Activated CD8-positive, alpha-beta memory T cell treated with anti-CD3 and anti-CD28 coated beads for 48 hours (primary cell): ENCODE data around the gene LEAP2.

Experiments used
- DNase-seq, 3 experiments: peaks; one replicate each; pipeline ENCODE4 v3.0.0-alpha.2; 2020; ENCODE audit warnings: low read depth in 2 of 3, low spot score in 2 of 3

Gene LEAP2

DNA sequence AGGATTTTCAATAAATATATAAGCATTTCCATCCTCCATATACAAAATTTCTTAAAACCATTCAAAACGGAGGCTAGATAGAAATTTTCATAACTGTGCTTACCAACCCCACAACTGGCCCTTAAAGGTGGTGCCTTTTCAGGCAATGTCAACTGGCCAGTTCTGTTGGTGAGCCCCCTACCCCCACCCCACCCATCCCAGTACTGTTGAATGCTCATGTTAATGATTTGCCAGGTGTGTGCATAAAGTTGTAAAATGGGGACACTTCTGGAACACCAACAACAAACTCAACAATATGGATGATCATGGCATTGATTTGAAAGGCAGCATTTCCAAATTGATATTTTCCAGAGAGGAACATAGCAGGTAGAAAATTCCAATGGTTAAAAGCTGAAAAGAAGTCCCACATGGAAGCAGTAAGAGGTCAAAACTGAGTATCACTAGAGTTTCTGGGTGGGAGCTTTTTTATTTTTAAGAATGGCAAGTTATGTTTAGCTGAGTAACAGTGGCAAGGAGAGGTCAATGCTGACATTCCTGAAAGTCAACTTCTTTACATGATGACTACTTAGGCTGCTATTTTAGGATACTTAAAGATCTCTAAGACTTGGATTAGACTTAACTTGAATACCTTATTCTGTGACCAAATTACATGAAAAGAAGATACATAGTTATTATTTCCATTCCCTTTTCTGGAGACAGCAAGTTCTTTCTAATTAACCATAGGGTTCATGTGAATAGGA is 2.7 kb downstream of the LEAP2 start:
- DNase-seq = no peak

DNA sequence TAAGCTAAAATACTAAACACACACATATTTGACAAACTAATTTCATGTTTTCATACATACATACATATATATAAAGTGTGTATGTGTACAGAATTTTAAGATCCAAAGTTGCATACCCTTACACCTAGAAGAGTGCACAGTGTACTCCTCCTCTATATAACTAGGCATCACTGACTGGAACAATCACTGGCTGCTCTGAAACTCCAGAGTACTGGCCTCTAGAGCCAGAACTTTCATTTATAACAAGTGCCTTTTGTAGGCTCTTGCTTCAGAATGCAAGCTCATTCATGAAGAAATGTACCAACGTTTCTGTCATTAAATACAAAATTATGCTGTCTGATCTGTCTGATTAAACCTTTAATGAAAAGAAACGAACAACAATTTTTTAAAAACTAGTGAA is 4.0 kb downstream of the LEAP2 start:
- no peak for DNase-seq

DNA sequence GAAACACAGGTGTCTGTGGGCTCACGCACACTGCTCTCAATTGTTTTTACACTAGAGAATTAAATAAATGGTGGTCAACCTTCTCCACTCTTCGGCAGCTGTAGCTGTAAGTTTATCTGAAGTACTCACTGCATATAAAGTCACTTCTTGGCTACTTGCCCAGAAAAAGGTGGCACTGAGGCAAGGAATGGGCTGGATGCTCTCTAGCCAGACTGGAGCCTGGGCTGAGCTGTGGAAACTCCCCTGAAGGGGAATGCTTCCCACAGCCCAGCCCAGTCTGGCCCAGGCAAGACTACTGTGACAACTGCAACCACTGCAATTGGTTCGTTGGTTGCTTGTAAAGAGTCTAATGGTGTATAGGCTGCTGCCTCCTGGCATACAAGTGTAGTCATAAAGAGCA is 4.5 kb downstream of the LEAP2 start:
- DNase-seq = no peak

DNA sequence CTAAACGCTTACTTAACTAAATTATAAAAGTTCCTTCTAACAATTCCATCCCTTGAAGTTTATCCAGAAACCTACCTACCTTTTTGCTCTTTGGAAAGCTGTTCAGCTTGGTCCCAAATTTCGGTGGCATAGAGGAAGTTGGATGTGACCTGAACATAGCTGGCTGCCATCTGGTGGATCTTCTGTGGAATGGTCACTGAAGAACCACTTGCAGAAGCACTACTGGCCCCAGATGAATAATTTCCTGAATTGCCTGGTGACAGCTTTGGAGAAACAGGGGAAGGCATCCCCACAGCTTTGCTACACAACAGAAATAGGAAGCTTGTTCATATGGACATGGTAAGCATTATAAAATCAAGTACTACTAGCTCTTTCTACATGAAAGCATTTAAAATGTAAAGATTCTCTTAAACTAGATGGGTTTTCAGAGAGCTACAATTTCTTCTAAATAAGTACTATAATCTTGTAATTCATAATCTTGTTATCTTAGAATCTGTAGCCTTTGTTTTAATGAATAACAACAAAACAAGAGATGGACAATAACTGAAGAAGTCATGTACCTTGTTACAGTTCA is 9.9 kb downstream of the LEAP2 start:
- DNase-seq = no peak

DNA sequence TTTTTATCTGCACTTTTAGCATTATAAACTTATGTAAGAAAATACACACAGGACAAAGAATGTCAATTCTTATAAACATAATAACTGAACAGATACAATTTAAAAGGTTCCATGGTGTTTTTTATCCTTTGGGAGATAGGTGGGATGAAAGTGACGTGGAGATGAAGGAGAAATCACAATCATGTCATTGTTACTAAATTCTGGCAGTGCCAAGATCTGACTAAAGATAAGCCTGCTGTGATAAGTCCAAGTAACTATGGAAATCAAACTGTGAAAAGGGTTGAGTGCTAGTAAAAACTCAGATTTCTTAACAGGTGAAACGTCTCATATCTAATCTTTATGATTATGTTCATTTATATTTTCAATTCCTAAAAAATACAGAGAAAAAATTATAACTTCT is 11.1 kb downstream of the LEAP2 start:
- DNase-seq = no peak

DNA sequence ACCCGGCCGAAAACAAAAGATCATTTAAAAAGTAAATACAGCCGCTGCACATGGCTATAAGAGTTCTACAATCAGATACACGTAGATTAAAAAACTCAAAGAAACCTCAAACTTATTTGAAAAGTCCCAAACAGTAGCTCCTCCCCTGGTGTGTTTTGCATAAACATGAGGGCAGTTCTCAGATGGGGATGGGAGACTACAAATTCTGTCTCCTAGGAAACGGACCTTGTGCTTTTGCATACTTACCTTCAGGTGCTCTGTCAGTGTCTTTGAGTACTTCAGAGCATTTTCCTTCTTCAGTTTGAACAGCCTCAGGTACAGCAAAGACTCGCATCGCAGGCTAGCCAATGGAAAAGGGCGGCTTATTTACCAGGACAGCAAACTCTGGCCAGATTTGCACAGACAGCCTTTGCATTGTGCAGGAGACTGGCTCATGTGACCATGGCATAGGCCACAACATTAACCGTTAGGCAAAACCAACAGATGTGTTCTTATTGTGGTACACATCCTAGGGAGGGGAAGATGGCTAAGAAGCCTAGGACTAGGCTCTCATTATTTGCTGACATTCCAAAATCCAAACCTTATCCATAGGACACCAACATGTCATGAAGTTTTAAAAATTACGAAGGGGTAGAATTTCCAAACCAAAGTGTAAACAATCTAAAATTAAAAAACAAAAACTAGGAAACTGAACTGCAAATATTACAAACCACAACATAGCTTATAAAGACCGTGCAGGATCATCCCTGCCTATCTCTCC is 12.8 kb downstream of the LEAP2 start:
- no peak for DNase-seq

DNA sequence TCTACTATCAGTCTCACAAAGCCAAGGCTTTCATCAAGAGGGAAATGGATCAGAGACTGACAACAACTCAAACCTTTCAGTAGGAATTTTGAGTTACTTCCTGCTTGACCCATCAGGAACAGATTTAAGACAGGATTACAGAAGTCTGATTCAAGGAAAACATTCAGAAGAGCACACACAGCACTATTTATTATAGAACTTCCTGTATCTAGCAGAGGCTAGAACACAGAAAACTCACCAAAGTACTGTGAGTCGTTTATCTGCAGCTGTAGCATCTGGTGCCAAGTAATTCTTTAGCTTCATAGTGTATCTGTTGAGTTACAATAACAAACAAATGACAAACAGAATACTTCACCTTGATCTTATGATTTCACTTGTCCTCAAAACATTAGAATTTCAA is 13.8 kb downstream of the LEAP2 start:
- no peak for DNase-seq

DNA sequence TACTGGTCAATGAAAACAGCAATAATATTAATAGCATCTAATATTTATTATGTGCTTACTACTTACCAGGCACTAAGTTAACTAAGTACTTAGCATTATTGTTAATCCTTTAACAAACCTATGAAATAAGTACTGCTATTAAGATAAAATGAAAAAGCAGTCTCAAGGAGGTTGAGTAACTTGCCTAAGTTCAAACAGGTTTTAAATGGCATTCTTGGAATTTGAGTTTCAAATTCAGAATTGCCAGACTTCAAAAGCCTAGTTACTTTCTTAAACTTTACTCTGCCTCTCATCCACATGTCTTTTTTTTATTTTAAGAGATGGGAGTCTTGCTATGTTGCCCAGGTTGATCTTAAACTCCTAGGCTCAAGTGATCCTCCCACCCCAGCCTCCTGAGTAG is 16.0 kb downstream of the LEAP2 start:
- no peak for DNase-seq

DNA sequence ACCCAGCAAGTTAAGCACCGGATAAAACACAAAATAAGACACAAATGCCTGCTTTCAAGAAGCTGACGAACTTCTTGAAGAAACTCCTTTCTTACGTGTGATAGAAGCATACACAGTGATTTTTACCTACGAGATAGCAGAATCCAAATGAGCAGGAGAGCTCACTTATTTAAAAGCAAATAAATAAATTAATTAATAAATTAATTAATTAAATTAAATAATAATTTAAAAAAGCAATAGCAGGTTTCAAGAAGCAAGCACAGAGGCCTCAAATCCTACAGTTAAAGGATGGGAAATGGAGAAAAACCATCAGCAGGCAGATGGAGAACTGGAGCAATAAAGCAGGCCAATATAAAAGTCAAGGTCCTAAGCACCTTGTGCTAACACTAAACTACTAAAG is 17.3 kb downstream of the LEAP2 start:
- no peak for DNase-seq

DNA sequence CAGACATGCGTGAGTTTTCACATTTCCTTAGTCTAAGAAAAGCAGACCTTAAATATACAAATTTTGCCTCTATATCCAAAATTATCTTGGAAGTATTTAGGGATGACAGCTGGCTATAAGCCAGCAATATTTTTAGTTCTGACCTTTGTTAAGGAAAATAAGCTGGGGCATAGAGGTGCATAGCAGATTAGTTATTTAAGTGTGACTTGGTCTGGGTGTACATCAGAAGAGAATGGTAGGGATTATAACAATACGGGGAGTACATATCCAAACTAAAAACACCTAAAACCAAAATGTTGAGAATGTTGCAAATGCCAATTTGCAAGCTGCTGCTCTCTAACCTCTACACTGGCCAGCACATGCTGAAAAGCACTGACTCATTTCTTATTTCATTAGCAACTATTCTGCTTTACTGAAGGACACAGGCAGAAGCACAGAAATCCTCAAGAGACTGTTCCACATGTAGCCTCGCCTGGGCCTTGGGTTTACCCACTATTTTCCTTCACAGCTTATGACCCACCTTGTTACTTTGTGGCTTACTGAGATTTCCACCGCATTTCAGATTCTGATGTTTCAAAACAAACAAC is 22.3 kb downstream of the LEAP2 start:
- no peak for DNase-seq

DNA sequence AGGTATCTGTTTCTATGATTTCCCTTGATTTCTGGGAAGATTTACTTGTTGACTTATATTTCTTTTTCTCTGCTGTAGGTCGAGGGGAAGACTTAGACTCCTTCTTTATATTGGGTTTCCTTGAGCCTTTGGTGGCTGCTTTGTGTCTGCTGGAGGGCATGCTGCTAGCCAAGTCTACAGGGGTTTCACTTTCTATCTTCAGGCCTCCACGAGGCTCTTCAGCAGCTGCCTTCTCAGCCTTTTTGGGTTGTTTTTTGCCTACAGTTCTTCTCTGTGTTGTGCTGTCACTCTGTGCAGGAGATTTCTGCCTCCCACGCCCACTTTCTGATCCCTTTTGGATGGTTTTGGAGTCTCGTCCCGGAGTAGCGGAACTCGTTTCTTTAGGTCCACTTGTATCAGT is 23.2 kb downstream of the LEAP2 start:
- no peak for DNase-seq

DNA sequence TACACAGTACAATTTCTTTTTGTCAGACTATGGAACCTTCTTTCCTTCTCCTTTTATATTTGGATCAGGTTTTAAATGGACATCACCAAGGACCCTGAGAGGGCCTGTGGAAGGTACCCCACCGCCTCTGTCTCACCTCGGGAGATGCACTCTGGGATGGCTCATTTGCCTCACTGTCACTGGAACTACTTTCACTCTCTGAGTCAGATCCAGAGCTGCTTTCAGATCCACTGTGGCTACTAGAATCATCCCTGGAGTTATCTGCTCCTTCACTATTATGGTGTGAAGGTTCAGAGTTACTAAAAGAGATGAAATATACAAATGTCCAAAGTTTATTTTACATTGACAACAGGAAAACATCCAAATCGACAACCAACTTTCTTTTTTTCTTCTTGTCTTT is 24.6 kb downstream of the LEAP2 start:
- no peak for DNase-seq

DNA sequence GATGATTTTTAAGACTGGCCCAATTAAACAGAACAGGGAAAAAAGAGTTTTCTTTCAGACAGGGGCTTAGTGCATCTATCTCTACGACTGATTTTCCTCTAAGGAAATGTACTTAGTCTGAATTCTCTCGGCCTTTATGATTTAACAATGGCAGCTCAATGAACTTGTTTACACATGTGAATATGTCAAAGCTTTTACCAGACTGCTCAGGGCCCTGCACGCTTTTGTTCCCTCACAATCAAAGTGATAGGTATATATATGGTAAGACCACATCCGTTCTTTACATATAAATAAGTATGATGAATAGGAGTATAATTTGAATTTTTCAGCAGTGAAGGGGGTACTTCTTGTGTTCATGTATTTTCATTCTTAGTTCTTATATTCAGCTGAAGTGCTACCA is 27.6 kb downstream of the LEAP2 start:
- DNase-seq = no peak

DNA sequence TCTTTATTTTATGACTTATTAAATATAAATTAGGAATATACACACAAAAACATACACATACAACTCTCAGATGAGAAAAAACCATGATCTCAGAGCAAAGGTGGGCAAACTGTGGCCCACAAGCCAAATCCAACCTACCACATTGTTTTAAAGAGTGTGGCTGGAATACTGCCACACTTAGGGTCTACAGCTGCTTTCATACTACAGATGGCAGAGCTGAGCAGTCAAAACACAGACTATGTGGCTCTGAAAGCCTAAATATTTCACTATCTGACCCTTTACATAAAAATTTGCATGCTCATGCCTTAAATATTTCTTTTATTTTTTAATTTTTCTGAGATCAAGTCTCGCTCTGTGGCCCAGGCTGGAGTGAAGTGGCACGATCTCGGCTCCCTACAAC is 28.3 kb downstream of the LEAP2 start:
- no peak for DNase-seq

DNA sequence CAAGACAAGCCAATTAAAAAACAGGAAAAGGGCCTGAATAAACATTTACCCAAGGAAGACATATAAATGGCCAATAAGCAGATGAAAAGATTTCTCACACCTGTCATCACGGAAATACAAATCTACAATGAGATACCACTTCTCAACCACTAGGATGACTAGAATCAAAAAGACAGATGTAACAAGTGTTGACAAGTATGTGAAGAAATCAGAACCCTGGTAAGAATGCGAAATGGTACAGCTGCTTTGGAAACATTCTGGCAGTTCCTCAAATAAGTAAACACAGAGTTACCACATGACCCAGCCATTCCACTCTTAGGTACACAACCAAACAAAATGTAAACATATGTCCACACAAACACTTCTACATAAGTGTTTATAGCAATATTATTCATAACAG is 32.5 kb downstream of the LEAP2 start:
- DNase-seq = no peak

DNA sequence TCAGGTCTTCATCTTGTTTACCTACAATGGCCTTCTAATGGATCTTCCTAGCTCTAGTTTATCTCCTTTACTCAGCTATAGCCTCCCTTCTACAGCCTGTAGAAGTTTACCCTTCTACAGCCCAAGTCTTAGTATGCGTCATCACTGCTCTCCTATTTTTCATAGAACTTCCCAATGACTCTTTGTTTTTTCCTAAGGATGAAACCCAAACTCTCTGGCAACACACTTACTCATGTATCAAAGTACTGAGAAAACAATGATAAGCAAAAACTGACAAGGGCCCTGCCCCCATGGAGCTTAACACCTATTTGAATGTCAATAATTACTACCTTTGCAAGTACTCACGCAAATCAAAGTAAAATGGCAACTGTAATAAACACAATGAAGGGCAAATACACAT is 33.7 kb downstream of the LEAP2 start:
- no peak for DNase-seq

DNA sequence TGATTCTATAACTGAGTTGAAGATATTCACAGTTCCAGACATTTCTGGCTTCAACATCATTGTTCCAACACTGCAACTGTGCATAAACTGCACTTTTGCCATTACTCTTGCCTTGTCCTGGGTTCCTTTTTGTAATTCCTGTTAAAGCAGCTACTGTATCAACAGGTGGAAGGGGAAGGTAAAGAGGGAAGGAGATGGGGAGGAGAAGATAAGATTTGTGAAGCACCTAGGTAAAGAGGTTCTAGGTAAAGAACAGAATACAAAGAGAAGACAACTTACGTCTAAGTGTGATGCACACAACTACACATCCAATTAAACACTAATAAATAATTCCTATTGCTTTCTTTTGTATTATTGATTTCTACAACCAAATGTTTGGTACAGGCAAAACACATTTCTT is 36.2 kb downstream of the LEAP2 start:
- no peak for DNase-seq

DNA sequence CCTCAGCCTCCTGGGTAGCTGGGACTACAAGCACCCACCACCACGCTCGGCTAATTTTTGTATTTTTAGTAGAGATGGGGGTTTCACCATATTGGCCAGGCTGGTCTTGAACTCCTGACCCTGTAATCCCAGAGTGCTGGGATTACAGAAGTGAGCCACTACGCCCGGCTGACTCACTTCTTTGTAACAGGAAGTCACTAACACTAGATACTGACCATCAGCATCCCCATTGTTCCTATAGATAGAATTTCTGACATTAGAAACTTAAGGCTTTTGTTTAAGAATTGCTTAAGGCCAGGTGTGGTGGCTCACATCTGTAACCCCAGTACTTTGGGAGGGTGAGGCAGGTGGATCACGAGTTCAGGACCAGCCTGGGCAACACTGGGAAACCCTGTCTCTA is 42.2 kb downstream of the LEAP2 start:
- DNase-seq = no peak

DNA sequence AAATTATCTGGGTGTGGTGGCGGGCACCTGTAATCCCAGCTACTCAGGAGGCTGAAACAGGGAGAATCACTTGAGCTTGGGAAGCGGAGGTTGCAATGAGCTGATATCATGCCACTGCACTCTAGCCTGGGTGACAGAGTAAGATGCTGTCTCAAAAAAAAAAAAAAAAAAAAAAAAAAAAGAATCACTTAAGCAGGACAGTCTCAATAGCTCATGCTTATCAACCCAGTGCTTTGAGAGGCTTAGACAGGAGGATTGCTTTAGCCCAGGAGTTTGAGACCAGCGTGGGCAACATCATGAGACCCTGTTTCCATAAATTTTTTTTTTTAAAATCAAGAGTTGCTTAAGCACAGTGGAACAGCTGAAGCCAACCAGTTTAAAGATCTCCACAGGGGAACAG is 42.6 kb downstream of the LEAP2 start:
- no peak for DNase-seq
